H9 (cell line): ENCODE measurements around the gene ODAD3. TPM values are rescaled to one million over a fixed set of nuclear protein-coding genes. Genes with fewer than 3 reads are reported as not detected.

Experiments
- DNase-seq: peaks from one replicate; pipeline ENCODE4 v3.0.0-alpha.2; 2017
- H2AFZ ChIP-seq: one replicate; pipeline ENCODE4 v1.6.1; 2013; ENCODE audit warnings: mild to moderate bottlenecking, low read length, control low read depth, moderate library complexity
- H2AK5ac ChIP-seq: 2 replicates; pipeline ENCODE4 v1.6.1; 2013; ENCODE audit warnings: low read length, control low read depth, mixed read lengths; ENCODE audit not compliant: insufficient read length
- H2BK120ac ChIP-seq: one replicate; pipeline ENCODE4 v1.6.1; 2013; ENCODE audit warnings: low read depth, mild to moderate bottlenecking, low read length, control low read depth, inconsistent platforms; ENCODE audit not compliant: poor library complexity, severe bottlenecking
- H2BK12ac ChIP-seq: 2 replicates; pipeline ENCODE4 v1.6.1; 2013; ENCODE audit warnings: low read length, control low read depth, mixed read lengths, low read depth; ENCODE audit not compliant: insufficient read length
- H2BK15ac ChIP-seq: 2 replicates; pipeline ENCODE4 v1.6.1; 2013; ENCODE audit warnings: low read depth, low read length, control low read depth
- H2BK20ac ChIP-seq: one replicate; pipeline ENCODE4 v1.6.1; 2013; ENCODE audit warnings: low read depth, mild to moderate bottlenecking, low read length, control low read depth, inconsistent platforms; ENCODE audit not compliant: poor library complexity, severe bottlenecking
- H2BK5ac ChIP-seq: 2 replicates; pipeline ENCODE4 v1.6.1; 2013; ENCODE audit warnings: low read length, control low read depth, mixed read lengths; ENCODE audit not compliant: insufficient read length
- H3K14ac ChIP-seq: 2 replicates; pipeline ENCODE4 v1.6.1; 2013; ENCODE audit warnings: low read length, control low read depth; ENCODE audit not compliant: insufficient read depth
- H3K18ac ChIP-seq: 2 replicates; pipeline ENCODE4 v1.6.1; 2013; ENCODE audit warnings: low read depth, mild to moderate bottlenecking, mixed read lengths, low read length, control low read depth; ENCODE audit not compliant: insufficient read length
- H3K23ac ChIP-seq: 2 replicates; pipeline ENCODE4 v1.6.1; 2013; ENCODE audit warnings: low read length, control low read depth, mixed read lengths, low read depth; ENCODE audit not compliant: insufficient read length
- H3K23me2 ChIP-seq: 2 replicates; pipeline ENCODE4 v1.6.1; 2013; ENCODE audit warnings: low read depth, mild to moderate bottlenecking, mixed read lengths, low read length, control low read depth; ENCODE audit not compliant: insufficient read length, poor library complexity, severe bottlenecking
- H3K27ac ChIP-seq: 2 replicates; pipeline ENCODE4 v1.5.1; 2013; ENCODE audit warnings: low read length, control low read depth, mixed read lengths, low read depth; ENCODE audit not compliant: insufficient read length
- H3K27me3 ChIP-seq: 2 replicates; pipeline ENCODE4 v1.6.1; 2013; ENCODE audit warnings: low read length, control low read depth, inconsistent platforms; ENCODE audit not compliant: insufficient read depth
- H3K4ac ChIP-seq: 2 replicates; pipeline ENCODE4 v1.6.1; 2013; ENCODE audit warnings: low read depth, mild to moderate bottlenecking, control low read depth, inconsistent platforms, low read length, moderate library complexity
- H3K4me1 ChIP-seq: 2 replicates; pipeline ENCODE4 v1.6.1; 2013; ENCODE audit warnings: low read length, control low read depth, inconsistent platforms; ENCODE audit not compliant: insufficient read depth
- H3K4me2 ChIP-seq: 2 replicates; pipeline ENCODE4 v1.6.1; 2013; ENCODE audit warnings: low read length, control low read depth, mixed read lengths; ENCODE audit not compliant: insufficient read length, insufficient read depth
- H3K56ac ChIP-seq: 2 replicates; pipeline ENCODE4 v1.6.1; 2013; ENCODE audit warnings: low read depth, mild to moderate bottlenecking, mixed read lengths, low read length, control low read depth; ENCODE audit not compliant: insufficient read length
- H3K79me1 ChIP-seq: 2 replicates; pipeline ENCODE4 v1.6.1; 2013; ENCODE audit warnings: low read depth, mild to moderate bottlenecking, moderate library complexity, low read length, control low read depth, inconsistent platforms; ENCODE audit not compliant: insufficient read depth, poor library complexity, severe bottlenecking
- H3K79me2 ChIP-seq: 2 replicates; pipeline ENCODE4 v1.6.1; 2013; ENCODE audit warnings: low read length, control low read depth, inconsistent platforms; ENCODE audit not compliant: insufficient read depth
- H3K9ac ChIP-seq: 2 replicates; pipeline ENCODE4 v1.6.1; 2013; ENCODE audit warnings: low read length, control low read depth, mixed read lengths; ENCODE audit not compliant: insufficient read length; ENCODE audit errors: extremely low read depth
- H3K9me3 ChIP-seq: one replicate; pipeline ENCODE4 v1.6.1; 2013; ENCODE audit warnings: low read depth, low read length, inconsistent platforms; ENCODE audit not compliant: control insufficient read depth
- H3T11ph ChIP-seq: one replicate; pipeline ENCODE4 v1.6.1; 2013; ENCODE audit warnings: mild to moderate bottlenecking, low read length, control low read depth, inconsistent platforms
- H4K20me1 ChIP-seq: one replicate; pipeline ENCODE4 v1.6.1; 2013; ENCODE audit not compliant: control insufficient read depth, insufficient read length, insufficient read depth
- H4K5ac ChIP-seq: 2 replicates; pipeline ENCODE4 v1.6.1; 2013; ENCODE audit warnings: low read depth, mild to moderate bottlenecking, mixed read lengths, low read length, control low read depth; ENCODE audit not compliant: insufficient read length
- H4K8ac ChIP-seq: replicated peaks from 2 replicates; pipeline ENCODE4 v1.6.1; 2013; ENCODE audit warnings: low read length, control low read depth, mixed read lengths, low read depth; ENCODE audit not compliant: insufficient read length
- H4K91ac ChIP-seq: 2 replicates; pipeline ENCODE4 v1.6.1; 2013; ENCODE audit warnings: low read depth, mild to moderate bottlenecking, moderate library complexity, mixed read lengths, low read length, control low read depth; ENCODE audit not compliant: insufficient read length
- H3K27ac Mint-ChIP-seq, 3 experiments: 2 replicates in 2 of 3; 3 replicates in 1 of 3; pipeline ENCODE4 v1.8.0; 2020 to 2021; ENCODE audit warnings: mixed read lengths in 3 of 3, mild to moderate bottlenecking in 1 of 3, moderate library complexity in 1 of 3
- H3K27me3 Mint-ChIP-seq: 2 replicates; pipeline ENCODE4 v1.8.0; 2021; ENCODE audit warnings: low read depth, mild to moderate bottlenecking, moderate library complexity, mixed read lengths
- H3K36me3 Mint-ChIP-seq, 3 experiments: 2 replicates in 2 of 3; 3 replicates in 1 of 3; pipeline ENCODE4 v1.8.0; 2020 to 2021; ENCODE audit warnings: low read depth in 3 of 3, mixed read lengths in 3 of 3; ENCODE audit not compliant: insufficient read depth in 1 of 3
- H3K4me1 Mint-ChIP-seq, 2 experiments: 2 replicates each; pipeline ENCODE4 v1.8.0; 2020; ENCODE audit warnings: mixed read lengths in 2 of 2
- H3K4me3 Mint-ChIP-seq, 2 experiments: 2 replicates in 1 of 2; 3 replicates in 1 of 2; pipeline ENCODE4 v1.8.0; 2020 to 2021; ENCODE audit warnings: mild to moderate bottlenecking in 2 of 2, mixed read lengths in 2 of 2, moderate library complexity in 1 of 2
- H3K9me3 Mint-ChIP-seq, 2 experiments: 2 replicates in 1 of 2; 3 replicates in 1 of 2; pipeline ENCODE4 v1.8.0; 2020; ENCODE audit warnings: mild to moderate bottlenecking in 2 of 2, mixed read lengths in 2 of 2, moderate library complexity in 1 of 2
- CTCF ChIP-seq: fragments of 200-600 bp; sonication (generic); conservative IDR thresholded peaks from 3 replicates; pipeline ENCODE4 v1.8.0; 2021; ENCODE audit warnings: antibody characterized with exemption, mild to moderate bottlenecking
- WGBS: extraction: QIAGEN DNeasy Blood & Tissue Kit; methylation state at CpG from one replicate; pipeline ENCODE4 v1.1.7; 2013; ENCODE audit warnings: missing lambda C conversion rate, low lambda C conversion rate, mixed read lengths; ENCODE audit not compliant: insufficient read length; ENCODE audit errors: extremely low coverage; 5-methylcytosine and 5-hydroxymethylcytosine counted together
- total RNA-seq: library from RNA; stranded (reverse); gene quantifications from 2 replicates; pipeline ENCODE4 v1.2.1, GENCODE V29; 2021

Gene ODAD3
- total RNA-seq, 1 experiment from 2014 or later = 2.5 TPM

GRCh38 chr19:11481534-11482383, 46.8 kb upstream of the ODAD3 start:
- peak overlapping the region; percentile 77 for H3K18ac ChIP-seq
- H2AFZ ChIP-seq = no peak overlapping the region
- no peaks in the 10 kb centered on the region for H3K79me1 ChIP-seq
- Mint-ChIP-seq H3K4me3 (peak overlapping the region; percentile 50 to 77), H3K27ac (peak overlapping the region in 1 of 3 experiments; percentile 74; a peak in 1 of 7 replicates), H3K36me3 (no peaks in the 10 kb centered on the region; a peak in 1 of 7 replicates), H3K27me3 (peaks cover 42% of the 10 kb centered on the region), H3K4me1 (peaks cover 4 to 18% of the 10 kb centered on the region in 2 experiments; a peak in 3 of 4 replicates), H3K9me3 (peaks cover 0 to 4% of the 10 kb centered on the region in 2 experiments; a peak in 3 of 5 replicates)
- no peaks in the 10 kb centered on the region for H3K9me3 ChIP-seq
- peak; percentile 97 for DNase-seq
- no peak overlapping the region for H4K8ac ChIP-seq
- no peak overlapping the region for H2BK20ac ChIP-seq
- no peaks in the 10 kb centered on the region for H4K20me1 ChIP-seq
- H2BK120ac ChIP-seq = no peak overlapping the region
- no peak for TF ChIP-seq CTCF
- peak overlapping the region; percentile 28 for H3K4me2 ChIP-seq
- H2BK12ac ChIP-seq = no peak overlapping the region
- H3K27ac ChIP-seq = no peak overlapping the region
- no peak overlapping the region for H3K4ac ChIP-seq
- H3K23me2 ChIP-seq = peaks cover 7% of the 10 kb centered on the region
- H3T11ph ChIP-seq = no peak overlapping the region
- no peak overlapping the region for H3K9ac ChIP-seq
- no CpG with 5 or more reads among the region's 50 CpGs for WGBS
- no peak overlapping the region for H4K5ac ChIP-seq
- H3K23ac ChIP-seq = no peak overlapping the region
- no peak overlapping the region for H2AK5ac ChIP-seq
- no peaks in the 10 kb centered on the region for H3K4me1 ChIP-seq
- no peak overlapping the region for H4K91ac ChIP-seq
- H3K27me3 ChIP-seq = peaks cover 12% of the 10 kb centered on the region; the same call in 1 of the 2 replicates
- H2BK5ac ChIP-seq = no peak overlapping the region
- H3K79me2 ChIP-seq = no peaks in the 10 kb centered on the region
- H3K14ac ChIP-seq = peak overlapping the region; percentile 37; the same call in 1 of the 2 replicates
- H2BK15ac ChIP-seq = no peak overlapping the region
- H3K56ac ChIP-seq = no peak overlapping the region
